ENCODE measurements around the gene MAPK9.

MAPK9 gene

DNA sequence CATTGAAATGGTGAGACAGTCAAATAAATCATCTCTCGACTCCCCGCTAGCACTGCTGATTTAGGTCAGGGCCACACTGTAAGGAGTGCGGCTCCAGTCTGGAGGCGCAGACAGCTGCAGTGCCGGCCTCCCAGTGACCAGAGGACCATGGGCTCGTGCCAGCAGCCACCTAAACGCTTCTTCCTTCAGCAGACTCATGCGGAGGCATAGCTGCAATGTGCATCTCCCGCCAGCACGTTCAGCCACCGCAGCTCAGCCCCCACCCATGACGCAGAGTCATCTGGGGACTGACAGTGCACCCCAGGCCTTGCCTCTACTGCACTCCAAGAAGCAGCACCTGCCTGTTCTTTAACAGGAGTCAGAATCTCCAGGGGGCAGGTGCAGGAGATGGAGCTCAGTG is 13.6 kb upstream of the MAPK9 start:
- H3K36me3 ChIP-seq (ENCODE audit: control insufficient read depth, low read length), result no peaks in the 10 kb centered on the region
- H4K20me1 ChIP-seq (ENCODE audit: control insufficient read depth, insufficient read depth, low read depth, low read length), result no peaks in the 10 kb centered on the region
- no peaks in the 10 kb centered on the region for H3K4me1 ChIP-seq (ENCODE audit: control insufficient read depth, low read length)
- no peaks in the 10 kb centered on the region for H3K9me2 ChIP-seq (replicated peaks; ENCODE audit: control insufficient read depth, low read length)
- H3K79me2 ChIP-seq (ENCODE audit: control insufficient read depth, low read length), result no peaks in the 10 kb centered on the region
- H3K4me2 ChIP-seq (ENCODE audit: low read length), result no peak overlapping the region
- H3K27ac ChIP-seq (ENCODE audit: low read depth, low read length), result no peak overlapping the region
- no peak overlapping the region for H3K4me3 ChIP-seq (ENCODE audit: low read length)
- TF ChIP-seq, protein P1, sequence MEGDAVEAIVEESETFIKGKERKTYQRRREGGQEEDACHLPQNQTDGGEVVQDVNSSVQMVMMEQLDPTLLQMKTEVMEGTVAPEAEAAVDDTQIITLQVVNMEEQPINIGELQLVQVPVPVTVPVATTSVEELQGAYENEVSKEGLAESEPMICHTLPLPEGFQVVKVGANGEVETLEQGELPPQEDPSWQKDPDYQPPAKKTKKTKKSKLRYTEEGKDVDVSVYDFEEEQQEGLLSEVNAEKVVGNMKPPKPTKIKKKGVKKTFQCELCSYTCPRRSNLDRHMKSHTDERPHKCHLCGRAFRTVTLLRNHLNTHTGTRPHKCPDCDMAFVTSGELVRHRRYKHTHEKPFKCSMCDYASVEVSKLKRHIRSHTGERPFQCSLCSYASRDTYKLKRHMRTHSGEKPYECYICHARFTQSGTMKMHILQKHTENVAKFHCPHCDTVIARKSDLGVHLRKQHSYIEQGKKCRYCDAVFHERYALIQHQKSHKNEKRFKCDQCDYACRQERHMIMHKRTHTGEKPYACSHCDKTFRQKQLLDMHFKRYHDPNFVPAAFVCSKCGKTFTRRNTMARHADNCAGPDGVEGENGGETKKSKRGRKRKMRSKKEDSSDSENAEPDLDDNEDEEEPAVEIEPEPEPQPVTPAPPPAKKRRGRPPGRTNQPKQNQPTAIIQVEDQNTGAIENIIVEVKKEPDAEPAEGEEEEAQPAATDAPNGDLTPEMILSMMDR (IDR thresholded peaks at IDR 0.05; ENCODE audit: low read depth, low read length, poor library complexity, severe bottlenecking), result no peak
- no peak for TF ChIP-seq EZH2phosphoT487 (IDR thresholded peaks at IDR 0.05; ENCODE audit: borderline replicate concordance, low read length)
- no peaks in the 10 kb centered on the region for H3K9me3 ChIP-seq (ENCODE audit: control insufficient read depth, insufficient read depth, low read length)
- peaks cover 7% of the 10 kb centered on the region for H3K27me3 ChIP-seq (ENCODE audit: control insufficient read depth, low read length)
- no peaks in the 10 kb centered on the region for H3F3A ChIP-seq (ENCODE audit: control insufficient read depth, insufficient read depth)

DNA sequence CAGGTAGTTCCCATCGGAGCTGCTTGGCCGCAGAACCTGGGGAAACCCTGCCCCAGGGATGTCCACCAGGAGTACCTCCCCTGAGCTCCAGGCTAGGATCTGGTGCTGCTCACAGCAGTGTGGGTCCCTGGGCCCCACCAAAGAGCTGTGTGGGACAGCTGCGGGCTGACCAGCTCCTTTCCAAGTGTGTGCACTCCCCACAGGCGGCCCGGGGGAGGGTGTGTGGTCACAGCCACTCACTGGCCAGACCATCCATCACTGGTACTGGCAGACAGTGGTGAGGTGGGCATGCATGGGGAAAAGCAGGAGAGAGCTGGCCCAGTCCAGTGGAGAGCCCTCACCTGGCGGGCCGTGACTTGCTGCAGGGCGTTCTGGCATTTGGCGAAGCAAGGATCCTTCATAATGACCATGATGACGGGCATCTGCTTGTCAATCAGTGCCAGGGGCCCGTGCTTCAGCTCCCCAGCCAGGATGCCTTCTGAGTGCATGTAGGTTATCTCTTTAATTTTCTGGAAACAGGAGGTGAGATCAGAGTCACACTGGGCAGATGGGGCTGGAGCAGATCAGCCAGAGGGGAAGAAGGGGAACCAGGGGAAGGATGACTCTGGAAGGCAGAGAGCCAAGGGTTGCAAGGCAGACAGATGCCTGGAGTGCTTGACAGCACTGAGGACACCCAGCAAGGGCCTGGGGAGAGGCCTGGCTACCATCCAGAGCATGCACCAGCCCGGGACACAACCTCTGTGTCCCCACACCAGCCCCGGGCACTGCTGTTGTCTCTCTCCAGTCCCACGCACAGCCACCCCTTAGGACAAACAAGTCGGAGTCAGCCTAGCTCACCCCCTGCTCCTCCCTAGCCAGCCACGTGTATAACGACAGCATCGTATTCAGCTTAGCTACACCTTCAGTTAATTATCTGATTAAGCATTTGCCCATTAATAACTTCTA is 12.8 kb upstream of the MAPK9 start:
- no peaks in the 10 kb centered on the region for H3K79me2 ChIP-seq (ENCODE audit: control insufficient read depth, low read length)
- no peak overlapping the region for H3K27ac ChIP-seq (ENCODE audit: low read depth, low read length)
- peaks cover 9% of the 10 kb centered on the region for H3K27me3 ChIP-seq (ENCODE audit: control insufficient read depth, low read length)
- H3K9me3 ChIP-seq (ENCODE audit: control insufficient read depth, insufficient read depth, low read length), result no peaks in the 10 kb centered on the region
- no peak overlapping the region for H3K4me2 ChIP-seq (ENCODE audit: low read length)
- no peaks in the 10 kb centered on the region for H3K36me3 ChIP-seq (ENCODE audit: control insufficient read depth, low read length)
- H3K9me2 ChIP-seq (replicated peaks; ENCODE audit: control insufficient read depth, low read length), result no peaks in the 10 kb centered on the region
- TF ChIP-seq, protein P1 (IDR thresholded peaks at IDR 0.05; ENCODE audit: low read depth, low read length, poor library complexity, severe bottlenecking), result no peak
- no peak for TF ChIP-seq EZH2phosphoT487 (IDR thresholded peaks at IDR 0.05; ENCODE audit: borderline replicate concordance, low read length)
- H3F3A ChIP-seq (ENCODE audit: control insufficient read depth, insufficient read depth), result no peaks in the 10 kb centered on the region
- H3K4me3 ChIP-seq (ENCODE audit: low read length), result no peak overlapping the region
- no peaks in the 10 kb centered on the region for H3K4me1 ChIP-seq (ENCODE audit: control insufficient read depth, low read length)
- no peaks in the 10 kb centered on the region for H4K20me1 ChIP-seq (ENCODE audit: control insufficient read depth, insufficient read depth, low read depth, low read length)

DNA sequence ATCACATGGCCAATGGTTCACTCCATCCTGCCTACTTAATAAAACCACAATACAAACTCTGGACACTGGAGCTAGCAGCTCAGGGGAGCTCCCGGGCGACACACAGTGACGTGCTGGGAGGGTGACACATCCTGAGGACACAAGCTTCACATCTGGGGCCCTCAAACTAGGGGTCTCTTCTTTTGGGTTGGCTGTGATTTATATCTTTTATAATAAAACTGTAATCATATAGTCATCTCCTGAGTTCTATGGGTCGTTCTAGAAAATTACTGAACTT is 12.1 kb upstream of the MAPK9 start:
- no peaks in the 10 kb centered on the region for H3K9me3 ChIP-seq (ENCODE audit: control insufficient read depth, insufficient read depth, low read length)
- H3K36me3 ChIP-seq (ENCODE audit: control insufficient read depth, low read length), result no peaks in the 10 kb centered on the region
- no peak overlapping the region for H3K4me2 ChIP-seq (ENCODE audit: low read length)
- TF ChIP-seq, protein P1 (IDR thresholded peaks at IDR 0.05; ENCODE audit: low read depth, low read length, poor library complexity, severe bottlenecking), result no peak
- no peak for TF ChIP-seq EZH2phosphoT487 (IDR thresholded peaks at IDR 0.05; ENCODE audit: borderline replicate concordance, low read length)
- peaks cover 9% of the 10 kb centered on the region for H3K27me3 ChIP-seq (ENCODE audit: control insufficient read depth, low read length)
- no peak overlapping the region for H3K27ac ChIP-seq (ENCODE audit: low read depth, low read length)
- no peaks in the 10 kb centered on the region for H3F3A ChIP-seq (ENCODE audit: control insufficient read depth, insufficient read depth)
- no peaks in the 10 kb centered on the region for H4K20me1 ChIP-seq (ENCODE audit: control insufficient read depth, insufficient read depth, low read depth, low read length)
- H3K9me2 ChIP-seq (replicated peaks; ENCODE audit: control insufficient read depth, low read length), result no peaks in the 10 kb centered on the region
- H3K4me1 ChIP-seq (ENCODE audit: control insufficient read depth, low read length), result no peaks in the 10 kb centered on the region
- H3K4me3 ChIP-seq (ENCODE audit: low read length), result no peak overlapping the region
- no peaks in the 10 kb centered on the region for H3K79me2 ChIP-seq (ENCODE audit: control insufficient read depth, low read length)

Measured in DOHH2 (cell line).